Measurements from ENCODE around the gene ACOT7.

- TF ChIP-seq YY1 (IDR thresholded peaks at IDR 0.05; ENCODE audit: low read depth) (no peak), RAD21 (IDR thresholded peaks at IDR 0.05; ENCODE audit: low read depth) (no peak), CREB1 (IDR thresholded peaks at IDR 0.05; ENCODE audit: low read depth) (no peak), REST (IDR thresholded peaks at IDR 0.05; ENCODE audit: low read depth) (no peak), EP300 (IDR thresholded peaks at IDR 0.05; ENCODE audit: borderline replicate concordance) (no peak), TEAD4 (IDR thresholded peaks at IDR 0.05) (no peak), TCF12 (IDR thresholded peaks at IDR 0.05; ENCODE audit: low read depth) (no peak), USF1 (IDR thresholded peaks at IDR 0.05) (no peak), NFIC (IDR thresholded peaks at IDR 0.05) (no peak), FOXM1 (IDR thresholded peaks at IDR 0.05; ENCODE audit: borderline replicate concordance, low read depth) (no peak), CEBPB (IDR thresholded peaks at IDR 0.05) (no peak), EGR1 (IDR thresholded peaks at IDR 0.05) (no peak), MAX (IDR thresholded peaks at IDR 0.05) (no peak)
Observed at GRCh38 chr1:6261615-6261995, 132.0 kb downstream of the ACOT7 start.
